Embryonic facial prominence (tissue), 1 donor: ENCODE results near the gene SEMA6B.

ENCODE experiments used
- DNase-seq: peaks from one replicate; pipeline ENCODE4 v3.0.0-alpha.2; 2016; ENCODE audit errors: extremely low spot score

The SEMA6B gene

DNA sequence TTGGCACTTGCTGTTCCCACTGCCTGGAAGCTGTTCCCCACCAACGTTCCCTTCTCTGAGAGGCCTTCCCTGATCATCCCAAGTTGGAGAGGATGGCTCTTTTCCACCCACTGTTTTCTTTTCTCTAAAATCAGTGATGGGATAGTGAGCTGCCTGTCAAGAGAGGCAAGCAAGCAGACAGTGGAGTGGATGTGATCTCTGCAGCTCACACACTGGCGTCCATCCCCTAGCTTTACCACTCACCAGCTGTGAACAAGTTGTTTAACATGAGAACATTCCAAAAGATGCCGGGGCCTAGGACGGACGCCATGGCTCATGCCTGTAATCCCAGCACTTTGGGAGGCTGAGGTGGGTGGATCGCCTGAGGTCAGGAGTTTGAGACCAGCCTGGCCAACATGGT lies 28.0 kb upstream of the SEMA6B start:
- no peak for DNase-seq

DNA sequence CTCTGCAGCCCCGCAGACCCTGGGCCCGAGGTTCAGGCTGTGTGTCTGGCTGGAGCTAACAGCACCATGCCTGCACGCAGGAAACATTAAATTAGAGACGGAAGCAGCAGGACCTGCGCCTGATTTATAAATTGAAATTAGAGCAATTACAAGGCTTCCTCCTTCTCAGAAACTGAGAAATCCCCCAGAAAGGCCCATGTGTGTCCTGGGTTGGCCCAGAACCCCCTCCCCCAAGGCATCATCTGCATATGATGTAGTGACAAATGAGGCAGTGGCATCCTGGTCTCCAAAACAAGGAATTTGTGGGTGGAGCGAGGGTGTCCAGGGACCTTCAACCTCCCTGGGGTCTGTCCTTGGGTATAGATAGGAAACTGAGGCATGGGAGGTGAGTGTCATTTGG lies 27.2 kb upstream of the SEMA6B start:
- no peak for DNase-seq

DNA sequence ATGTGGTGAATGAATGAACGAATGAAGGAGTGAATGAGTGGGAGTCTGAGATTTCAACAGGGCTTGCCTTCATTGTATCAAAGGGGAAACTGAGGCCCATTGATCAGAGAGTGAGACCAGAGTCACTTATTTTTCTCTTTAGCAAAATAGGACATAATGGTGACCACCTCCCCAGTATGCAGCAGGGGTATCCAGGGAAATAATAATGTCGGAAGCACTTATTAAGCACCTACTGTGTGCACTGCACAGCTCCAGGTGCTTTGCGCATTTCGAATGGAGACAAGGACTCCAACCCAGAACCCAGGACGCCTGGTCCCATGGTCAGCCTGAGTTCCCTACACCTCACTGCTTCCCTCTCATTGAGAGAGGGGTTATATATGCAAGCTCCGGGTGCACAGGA lies 26.8 kb upstream of the SEMA6B start:
- no peak for DNase-seq

DNA sequence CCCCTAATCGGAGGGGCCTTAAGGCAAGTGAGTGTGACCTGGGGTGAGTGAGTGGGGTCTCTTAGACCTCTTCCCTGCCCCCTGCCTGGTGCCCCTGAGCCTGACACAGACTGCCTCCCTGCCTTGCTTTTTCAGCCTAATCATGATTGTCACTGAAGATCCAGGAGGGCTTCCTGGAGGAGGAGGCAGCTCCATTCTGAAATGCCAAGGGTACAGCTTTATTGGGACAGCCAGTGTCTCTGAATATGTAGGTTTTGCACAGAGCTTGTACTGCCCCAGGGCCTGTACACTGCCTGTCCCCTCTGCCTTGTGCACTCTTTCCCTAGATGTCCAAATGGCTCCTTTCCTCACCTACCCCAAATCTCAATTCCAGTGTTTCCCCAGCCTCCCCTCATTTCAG lies 26.1 kb upstream of the SEMA6B start:
- DNase-seq = no peak

DNA sequence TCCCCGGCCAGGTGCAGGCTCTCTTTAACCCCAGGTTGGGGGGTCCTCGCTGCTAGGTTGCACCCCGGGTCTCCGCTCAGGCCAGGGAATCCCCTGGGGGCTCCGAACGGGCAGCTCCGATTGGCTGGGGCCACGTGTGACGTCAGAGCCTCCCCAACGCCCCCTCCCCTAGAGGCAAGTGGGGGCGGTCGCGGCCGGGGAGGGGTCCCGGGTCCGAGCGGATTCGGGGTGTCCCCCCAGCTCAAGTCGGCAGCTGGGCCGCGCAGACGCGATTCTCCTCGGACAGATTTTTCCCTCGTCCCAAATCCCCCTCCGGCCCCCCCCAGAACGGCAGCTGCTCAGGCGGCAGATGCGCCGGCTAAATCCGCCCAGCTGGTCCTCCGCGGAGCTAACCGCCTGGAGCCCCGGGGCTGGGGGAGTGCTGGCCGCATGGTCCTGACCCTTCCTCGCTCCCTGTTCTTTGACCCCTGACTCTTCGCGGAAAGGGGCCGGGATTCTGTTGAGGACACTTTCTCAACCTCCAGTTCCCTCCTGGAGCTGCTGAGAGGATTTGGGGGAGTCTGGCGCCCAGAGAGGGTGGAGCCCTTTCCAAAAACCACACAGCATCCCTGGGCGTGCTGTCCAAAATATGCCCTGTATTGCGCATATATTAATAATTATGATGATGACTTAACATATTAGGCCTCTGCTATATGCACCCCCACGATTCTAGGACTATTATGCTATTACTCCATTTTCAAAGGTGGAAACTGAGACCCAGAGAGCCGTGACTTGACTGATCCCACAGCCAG lies 25.4 kb upstream of the SEMA6B start:
- no peak for DNase-seq

DNA sequence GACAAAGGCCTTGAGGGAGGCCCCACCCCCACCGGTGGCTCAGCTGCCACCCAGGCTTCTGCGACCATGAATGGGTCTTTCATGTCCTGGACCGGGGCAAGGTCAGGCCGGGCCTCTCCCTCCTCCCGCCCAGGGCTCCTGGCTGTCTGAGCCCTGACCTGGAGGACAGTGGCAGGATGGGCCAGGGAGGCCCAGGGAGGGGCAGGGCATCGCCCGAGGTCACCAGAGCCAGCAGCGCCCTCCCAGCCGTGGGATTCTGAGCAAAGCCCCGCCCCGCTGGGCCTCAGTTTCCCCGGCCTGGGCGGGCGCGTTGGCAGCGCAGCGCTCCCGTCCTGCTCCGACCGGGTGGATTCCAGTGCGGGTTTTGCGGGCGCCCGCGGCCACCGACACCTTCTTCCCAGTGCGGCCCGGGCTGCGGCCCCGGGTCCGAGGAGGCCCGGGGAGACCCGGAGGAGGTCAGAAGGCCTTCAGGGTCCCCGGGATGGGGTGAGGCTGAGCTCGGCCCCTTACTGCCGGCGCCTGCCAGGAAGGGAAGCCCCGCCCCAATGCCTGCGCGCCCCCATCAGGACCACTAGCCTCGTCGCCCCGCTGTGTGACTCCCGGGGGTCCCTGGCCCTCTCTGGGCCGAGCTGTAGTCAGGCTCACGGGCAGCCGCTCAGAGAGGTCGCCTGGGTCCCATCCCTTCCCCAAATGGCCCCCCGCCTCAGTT lies 24.6 kb upstream of the SEMA6B start:
- no peak for DNase-seq

DNA sequence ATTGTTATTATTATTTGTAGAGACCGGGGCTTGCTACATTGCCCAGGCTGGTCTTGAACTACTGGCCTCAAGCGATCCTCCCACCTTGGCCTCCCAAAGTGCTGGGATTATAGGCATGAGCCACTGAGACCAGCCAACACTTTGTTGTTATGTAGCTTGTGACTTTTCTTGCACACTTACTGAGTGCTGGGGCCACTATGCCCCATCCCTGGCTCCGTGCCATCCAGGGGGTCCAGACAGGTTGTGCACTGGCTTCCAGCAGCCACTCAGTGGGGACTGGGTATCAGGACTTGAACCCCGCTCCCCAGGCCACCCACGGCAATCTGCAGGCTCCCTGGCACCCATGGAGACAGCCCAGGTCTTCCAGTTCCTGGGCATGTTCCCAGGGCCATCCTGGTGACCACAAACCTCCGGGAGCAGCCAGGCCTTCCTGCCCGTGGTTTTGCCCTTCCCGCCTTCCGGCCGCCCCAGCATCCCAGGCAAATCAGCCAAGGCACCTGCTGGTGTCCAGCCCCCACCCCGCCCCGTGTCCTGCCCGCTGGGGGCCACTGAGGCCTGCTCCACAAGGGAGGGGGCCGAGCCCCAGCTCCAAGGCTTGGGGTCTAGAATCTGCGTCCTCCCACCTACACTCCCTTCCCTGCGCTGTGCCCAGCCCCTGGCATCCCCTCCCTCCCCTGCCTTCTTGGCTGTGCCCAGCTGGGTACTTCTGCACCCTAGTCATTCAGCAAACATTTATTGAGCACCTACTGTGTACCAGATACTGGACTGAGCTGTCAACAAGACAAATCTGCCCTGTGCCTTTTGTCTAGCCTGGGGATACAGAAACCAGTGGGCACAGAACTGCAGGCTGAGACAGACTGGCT lies 23.7 kb upstream of the SEMA6B start:
- DNase-seq = no peak

DNA sequence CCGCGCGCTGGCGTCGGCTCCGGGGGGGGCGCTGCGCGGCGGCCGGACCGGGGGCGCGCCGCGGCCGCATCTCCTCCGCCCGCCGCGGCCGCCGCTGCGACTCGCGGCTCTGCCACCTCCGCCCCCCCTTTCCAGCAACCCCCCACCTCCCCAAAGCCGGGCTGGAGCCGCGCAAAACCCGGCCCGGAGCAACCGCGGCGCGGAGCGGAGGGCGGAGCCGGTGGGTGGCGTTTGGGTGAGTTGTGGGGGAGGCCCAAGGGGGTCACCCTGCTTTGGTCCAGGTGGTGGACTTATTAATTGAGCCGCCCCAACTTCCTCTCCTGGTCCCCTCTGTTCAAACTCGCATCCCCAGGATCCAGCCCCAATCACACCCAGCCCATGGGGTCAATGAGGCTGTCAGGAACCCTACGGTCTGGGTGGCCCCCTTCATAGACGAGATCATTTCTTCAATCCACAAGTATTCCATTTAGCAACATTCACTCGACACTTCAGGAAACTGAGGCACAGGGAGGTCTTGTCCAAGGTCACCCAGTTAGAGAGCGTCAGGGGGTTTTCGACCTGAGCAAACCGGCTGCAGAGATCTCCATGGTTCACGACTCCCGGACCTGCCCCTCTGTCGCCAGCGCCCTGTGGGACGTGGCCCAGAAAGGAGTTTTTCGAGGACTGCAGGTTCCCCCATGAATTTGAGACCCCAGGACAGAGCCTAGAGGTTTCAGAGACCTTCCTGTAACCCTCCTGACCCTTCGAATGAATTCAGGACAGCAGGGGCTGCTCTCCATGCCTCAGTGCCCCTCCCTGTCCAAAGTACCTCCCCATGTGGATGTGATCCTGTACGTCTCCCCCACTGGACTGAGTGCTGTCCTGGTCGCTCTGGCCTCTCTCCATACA lies 22.4 kb upstream of the SEMA6B start:
- DNase-seq = no peak

DNA sequence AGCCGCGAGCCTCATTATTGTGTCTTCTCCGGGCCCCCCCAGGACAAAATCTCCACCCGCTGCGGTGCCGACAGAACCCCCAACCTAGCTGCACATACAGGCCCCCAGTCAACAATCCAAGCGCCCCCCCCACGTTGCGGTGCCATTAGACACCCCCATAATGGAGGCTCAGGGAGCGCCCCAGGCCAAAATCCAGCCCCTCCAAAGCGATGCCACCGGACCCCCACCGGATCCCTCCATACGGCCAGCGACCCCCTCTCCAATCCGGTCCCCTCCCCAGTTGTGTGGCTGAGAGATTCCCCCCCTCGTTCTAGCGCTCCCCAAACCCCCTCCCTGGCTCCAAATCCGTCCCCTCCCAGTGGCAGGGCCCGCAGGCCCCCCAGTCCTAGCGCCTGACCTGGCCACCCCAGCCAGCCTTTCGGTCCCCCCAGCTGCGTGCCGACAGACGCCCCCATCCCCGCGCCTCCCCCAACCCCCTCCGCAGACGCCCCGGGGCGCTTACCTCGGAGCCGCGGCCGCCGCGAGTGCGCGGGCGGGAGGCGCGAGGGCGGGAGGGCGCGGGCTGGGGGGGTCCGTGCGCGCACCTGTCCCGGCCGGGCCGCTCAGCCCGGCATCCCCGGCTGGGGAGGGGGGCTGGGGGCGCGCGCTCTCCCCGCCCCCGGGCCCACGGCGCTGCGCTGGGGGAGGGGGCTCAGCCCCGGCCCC lies 21.6 kb upstream of the SEMA6B start:
- no peak for DNase-seq

DNA sequence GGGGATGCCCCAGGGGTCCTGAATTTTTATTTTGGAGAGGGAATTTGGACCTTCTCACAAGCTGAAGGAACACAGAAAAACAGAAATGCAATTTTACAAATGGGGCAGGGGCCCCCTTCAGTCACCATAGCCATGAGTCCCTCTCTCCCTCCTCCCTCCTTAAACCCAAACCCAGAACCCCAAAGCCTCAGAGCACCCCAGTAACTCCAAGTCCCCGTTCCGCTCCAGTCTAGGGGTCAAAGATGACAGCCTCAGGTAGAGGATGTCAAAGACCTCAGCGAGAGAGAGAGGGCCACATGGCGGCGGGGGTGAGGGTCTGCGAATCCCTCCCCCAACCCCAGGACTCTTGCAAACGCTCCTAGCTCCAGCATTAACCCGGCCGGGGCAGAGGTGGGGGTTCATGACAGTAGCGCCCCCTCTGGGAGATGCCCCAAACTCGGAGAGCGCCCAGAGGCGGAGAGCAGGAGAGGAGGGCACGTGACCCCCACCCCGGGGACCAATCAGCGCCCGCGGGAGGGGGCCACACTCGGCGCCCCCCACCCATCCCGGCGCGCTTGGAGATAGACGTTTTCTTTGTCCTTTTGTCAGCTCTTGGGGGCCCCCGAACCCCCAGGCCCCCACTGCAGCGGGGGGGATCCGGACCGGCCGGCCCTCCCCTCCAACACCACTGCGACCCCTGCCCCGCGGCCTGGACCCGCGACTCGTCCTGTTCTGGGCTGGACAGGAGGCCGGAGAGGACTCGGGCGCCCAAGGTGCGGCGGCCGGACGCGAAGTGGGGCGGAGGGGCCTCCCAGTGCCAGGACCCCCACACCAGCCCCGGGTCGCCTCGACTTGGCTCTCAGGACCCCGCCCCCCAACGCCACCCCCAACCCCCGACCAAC lies 20.8 kb upstream of the SEMA6B start:
- DNase-seq = no peak

DNA sequence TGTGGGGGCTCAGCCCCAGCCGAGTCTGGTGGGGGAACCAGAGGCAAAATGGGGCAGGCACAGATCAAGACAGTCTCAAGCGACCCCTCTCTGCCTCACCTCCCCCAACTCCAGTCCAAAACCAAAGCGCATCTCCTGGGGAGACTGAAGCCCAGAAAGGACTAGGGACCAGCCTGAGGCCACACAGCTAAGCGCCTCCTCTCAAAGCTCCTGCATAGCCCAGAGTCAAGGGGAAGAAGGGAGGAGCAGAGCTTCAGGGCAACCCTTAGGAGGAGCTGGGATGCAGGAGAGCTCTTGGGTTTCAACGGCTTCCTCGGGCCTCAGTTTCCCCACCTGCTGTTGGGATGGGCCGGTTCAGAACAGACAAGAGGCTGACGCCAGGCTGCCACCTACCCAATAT lies 19.9 kb upstream of the SEMA6B start:
- DNase-seq = no peak

DNA sequence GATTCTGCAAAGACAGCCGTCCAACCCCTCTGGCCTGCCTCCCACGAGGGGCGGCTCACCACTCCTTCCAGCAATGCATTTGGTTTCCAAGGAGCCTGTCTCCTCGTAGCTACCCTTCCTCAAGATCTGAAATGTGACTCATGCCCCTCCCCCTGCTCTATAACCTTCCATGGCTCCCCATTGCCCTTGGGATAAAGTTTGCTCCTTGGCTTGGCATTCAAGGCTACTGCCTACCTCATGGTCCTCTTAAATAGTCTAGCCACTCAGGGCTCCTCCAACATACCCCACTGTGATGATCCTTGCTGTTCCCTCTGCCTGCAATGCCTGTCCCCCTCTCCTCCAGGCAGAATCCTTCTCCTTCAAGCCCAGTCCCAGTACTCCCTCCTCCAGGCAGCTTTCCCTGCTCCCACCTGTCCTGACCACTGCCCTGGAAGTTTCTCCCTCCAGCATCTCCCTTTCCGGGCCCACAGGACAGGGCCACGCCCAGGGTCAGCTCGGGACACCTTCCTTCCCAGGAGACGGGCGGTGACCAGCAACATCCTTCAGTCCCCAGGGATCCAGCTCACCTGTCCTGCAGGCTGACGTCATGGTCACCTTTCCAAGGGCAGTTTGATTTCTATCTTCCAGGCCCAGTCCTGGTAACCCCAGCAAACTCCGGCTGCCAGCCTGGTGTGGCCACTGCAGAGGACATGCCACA lies 19.2 kb upstream of the SEMA6B start:
- no peak for DNase-seq

DNA sequence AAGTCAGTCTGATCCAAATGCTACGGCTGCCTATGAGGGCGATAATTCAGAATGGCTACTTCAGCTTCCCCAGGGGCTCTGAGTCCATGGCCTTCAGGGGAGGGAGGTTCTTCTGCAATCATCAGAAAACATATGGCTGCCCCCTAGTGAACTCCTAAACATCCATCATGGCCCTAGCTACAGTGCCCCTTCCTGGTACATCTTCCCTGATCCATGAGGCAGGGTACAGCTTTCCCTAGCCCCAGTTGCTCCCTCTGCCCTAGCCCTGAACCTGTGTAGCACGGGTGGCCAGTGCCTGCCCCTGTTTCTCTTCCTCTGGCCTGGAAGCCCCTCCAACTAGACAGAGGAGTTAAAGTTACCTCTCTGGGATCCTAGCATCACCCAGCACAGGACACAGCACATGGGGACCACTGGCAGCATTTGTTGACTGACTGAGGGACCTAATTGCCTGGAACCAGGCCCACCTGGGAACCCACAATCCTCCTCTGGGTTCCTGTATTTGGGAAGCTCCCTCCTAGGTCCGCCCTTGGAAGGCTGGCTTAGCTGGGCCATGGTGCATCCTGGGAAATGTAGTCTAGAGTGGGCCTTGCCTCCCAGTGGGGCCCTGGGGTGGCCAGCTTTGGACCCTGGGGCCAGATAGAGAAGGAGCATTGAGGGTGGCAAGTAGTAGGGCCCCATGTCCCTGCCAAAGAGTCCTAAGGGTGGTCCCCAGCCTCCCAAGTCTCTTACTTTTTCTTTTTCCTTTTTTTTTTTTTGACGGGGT lies 17.7 kb upstream of the SEMA6B start:
- no peak for DNase-seq

DNA sequence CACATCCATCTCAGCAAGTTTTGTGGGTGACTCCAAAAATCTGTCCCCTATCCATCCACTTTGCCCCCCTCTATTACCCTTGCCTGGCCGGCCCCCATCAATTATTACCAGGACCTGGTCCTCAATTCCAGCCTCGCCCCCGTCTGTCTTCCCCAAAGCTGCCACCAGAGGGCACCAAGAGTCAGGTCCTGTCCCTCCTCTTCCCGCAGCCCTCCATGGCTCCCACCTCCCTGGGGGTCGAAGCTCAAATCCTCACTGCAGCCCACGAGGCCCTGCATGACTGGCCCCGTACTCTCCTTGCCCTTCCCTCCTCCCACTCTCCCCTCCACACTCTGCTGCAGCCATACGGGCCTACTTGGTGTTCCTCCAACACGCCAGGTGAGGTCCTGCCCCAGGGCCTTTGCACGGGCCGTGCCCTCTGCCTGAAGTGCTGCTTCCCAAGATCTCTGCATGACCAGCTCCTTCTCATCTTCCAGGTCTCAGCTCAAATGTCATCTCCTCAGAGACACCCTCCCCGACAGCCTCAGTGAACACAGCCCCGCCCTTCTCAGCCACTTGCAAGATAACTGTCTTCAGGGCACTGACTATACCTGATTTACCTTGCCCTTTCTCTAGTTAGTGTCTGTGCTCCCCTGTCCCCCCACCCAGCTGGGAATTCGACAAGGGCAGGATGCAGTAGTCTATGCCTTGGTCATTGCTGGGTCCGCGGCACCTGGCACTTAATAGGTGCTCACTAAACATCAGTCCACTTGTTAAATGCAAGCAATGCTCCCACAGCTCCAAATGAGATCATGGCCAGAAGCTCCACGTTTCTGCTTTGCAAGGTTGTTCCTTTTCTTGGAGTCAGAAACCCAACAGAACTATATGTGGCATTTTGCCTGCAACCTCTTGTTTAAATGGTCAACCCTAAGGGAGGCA lies 16.8 kb upstream of the SEMA6B start:
- DNase-seq = no peak

DNA sequence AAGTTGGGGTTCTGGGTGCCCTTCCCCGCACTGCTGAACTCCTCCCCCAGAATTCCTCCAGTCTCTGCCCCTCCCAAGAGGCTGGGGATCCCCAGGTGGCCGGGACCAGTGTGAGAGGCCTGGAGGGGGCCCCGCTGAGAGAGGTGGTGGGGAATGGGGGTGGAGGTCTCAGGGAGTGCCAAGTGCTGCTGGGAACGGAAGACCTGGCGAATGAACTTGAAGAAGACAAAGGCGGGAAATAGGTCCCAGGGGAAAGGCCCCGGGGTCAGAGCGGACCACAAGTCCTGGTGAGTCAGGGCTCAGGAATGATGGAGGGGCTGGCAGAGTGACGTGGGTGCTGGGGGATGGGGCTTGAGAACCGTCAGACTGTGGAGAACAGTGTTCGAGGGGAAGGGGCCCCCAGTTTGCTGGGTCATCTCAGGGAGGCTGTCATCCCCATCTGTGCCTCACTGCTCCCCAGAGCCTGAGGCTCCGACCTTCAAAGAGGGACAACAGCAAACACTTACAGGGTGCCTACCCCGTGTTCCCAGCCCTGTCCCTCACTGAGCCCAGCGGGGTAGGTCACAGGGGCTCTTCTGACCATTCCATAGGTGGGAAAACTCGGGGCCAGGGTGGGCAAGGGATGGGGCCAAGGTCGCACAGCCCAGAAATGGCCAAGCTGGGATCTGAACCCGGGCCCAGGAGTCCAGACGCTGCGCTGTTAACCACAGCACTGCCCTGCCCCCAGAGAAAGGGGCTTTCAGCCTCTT lies 16.0 kb upstream of the SEMA6B start:
- no peak for DNase-seq

DNA sequence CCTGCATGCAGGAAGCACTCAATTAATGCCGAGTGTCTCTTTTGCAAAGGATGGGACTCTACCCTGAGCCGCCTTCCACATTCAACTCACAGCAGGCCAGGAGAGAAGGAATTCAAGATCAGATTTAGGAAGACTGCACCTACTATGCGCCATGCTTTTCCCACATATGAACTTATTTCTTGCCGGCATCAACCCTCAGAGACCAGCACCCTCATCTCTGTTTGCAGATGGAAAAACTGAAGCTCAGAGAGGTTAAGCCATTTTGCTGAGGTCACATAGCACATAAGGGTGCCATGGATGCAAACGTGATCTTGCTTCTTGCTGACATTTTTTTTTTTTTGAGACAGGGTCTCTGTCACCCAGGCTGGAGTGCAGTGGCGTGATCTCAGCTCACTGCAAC lies 14.2 kb upstream of the SEMA6B start:
- no peak for DNase-seq
